GM18511 (cell line): Measurements from ENCODE around the gene CT45A5.
"Not testable (repeated sequence)": the region's sequence is repeated elsewhere in the genome, so short reads cannot be mapped to it uniquely, and the experiment has no call there.

Experiments used
- ATAC-seq: cut with Tn5 transposase; IDR thresholded peaks from one replicate; pipeline ENCODE4 v1.9.1; 2021; ENCODE audit warnings: mild to moderate bottlenecking, moderate library complexity; ENCODE audit not compliant: unreplicated experiment

Gene CT45A5, protein sequence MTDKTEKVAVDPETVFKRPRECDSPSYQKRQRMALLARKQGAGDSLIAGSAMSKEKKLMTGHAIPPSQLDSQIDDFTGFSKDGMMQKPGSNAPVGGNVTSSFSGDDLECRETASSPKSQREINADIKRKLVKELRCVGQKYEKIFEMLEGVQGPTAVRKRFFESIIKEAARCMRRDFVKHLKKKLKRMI

DNA sequence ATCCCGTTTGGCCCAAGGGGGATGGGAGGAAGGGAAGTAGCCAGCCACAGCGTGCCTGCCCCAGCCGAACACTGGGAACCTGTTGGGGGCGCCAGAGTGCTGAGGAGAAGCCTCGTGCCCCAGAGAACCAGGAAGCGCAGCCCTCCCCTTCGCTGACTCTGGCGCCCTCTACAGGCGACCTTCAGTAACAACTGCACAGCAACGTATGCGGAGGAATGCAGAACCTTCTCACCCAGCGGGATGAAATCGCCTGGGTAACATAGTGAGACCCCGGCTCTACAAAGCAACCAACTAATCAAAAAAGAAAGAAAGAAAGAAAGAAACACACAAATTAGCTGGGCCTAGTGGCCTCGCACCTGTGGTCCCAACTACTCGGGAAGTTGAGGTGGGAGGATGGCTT lies at the start of gene CT45A5:
TSS of gene CT45A5 (minus strand) at position 101 of the 400 bp plus-strand sequence. CDS start 3,774 bp downstream, outside the sequence.
- not testable (repeated sequence) for ATAC-seq

- ATAC-seq, result not testable (repeated sequence)
Observed at GRCh38 chrX:135819912-135820311, 34.6 kb upstream of the CT45A5 start, which contains the start of gene CT45A2. TSS of gene CT45A2 (minus strand) at chrX:135820012. CDS start at chrX:135816265, 3,747 bp downstream.

- ATAC-seq, result not testable (repeated sequence)
Observed at GRCh38 chrX:135802687-135803086, 17.4 kb upstream of the CT45A5 start, which contains the start of gene CT45A6. TSS of gene CT45A6 (minus strand) at chrX:135802787. CDS start at chrX:135798993, 3,794 bp downstream.

DNA sequence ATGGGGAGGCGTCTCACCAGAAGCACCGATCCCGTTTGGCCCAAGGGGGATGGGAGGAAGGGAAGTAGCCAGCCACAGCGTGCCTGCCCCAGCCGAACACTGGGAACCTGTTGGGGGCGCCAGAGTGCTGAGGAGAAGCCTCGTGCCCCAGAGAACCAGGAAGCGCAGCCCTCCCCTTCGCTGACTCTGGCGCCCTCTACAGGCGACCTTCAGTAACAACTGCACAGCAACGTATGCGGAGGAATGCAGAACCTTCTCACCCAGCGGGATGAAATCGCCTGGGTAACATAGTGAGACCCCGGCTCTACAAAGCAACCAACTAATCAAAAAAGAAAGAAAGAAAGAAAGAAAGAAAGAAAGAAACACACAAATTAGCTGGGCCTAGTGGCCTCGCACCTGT lies 17.2 kb downstream of the CT45A5 start, which contains the start of gene CT45A3:
TSS of gene CT45A3 (minus strand) at position 101 of the 400 bp plus-strand sequence. CDS start 3,747 bp downstream, outside the sequence.
- ATAC-seq, result not testable (repeated sequence)

DNA sequence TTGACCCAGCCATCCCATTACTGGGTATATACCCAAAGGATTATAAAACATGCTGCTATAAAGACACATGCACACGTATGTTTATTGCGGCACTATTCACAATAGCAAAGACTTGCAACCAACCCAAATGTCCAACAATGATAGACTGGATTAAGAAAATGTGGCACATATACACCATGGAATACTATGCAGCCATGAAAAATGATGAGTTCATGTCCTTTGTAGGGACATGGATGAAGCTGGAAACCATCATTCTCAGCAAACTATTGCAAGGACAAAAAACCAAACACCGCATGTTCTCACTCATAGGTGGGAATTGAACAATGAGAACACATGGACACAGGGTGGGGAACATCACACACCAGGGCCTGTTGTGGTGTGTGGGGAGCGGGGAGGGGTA lies 40.6 kb downstream of the CT45A5 start:
- ATAC-seq, result not testable (repeated sequence)

DNA sequence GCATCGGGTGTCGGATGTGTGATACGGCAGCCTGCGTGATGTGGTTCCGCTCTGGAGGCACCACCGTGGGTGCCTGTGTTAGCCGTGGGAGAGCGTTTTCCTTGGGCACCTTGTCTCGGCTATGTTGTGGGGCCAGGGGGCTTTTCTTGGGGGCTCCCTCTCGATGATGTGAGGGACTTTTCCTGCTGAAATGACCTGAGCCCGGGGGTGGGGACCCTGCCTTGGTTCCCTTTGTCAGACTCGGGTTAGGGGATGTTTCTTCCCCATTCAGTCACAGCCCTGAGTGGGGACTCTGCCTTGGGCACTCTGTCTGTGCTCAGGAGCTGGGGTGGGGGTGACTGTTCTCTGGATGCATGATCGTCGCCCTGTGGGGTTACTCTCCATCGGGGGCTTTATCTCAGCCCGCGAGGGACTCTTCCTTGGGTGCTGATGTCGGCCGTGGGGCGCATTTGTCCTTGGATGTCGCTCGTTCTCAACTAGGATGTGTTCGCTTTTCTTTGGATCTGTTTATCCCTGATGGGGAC lies 44.0 kb downstream of the CT45A5 start:
- no peak for ATAC-seq

DNA sequence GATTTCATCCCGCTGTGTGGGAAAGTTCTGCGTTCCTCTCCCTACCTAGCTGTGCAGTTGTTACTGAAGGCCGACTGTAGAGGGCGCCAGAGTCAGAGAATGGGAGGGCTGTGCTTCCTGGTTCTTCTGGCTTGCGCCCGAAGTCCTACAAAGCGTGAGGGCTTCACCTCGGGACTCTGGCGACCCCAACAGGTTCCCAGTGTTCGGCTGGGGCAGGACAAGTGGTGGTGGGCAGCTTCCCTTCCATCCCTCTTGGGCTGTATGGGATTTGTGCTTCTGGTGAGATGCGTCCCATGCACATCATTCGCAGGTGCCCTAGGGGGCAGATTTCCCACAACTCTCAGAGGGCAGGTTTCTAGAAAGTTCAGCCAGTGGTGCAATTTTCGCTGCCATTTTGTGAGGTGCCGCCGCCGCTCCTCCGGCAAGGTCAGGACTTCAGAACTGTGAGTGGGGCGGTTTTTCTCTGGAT lies 44.6 kb downstream of the CT45A5 start:
- ATAC-seq, result peak; percentile 74

GRCh38 chrX:135737366-135738071 lies 47.8 kb downstream of the CT45A5 start:
- ATAC-seq, result peak; percentile 49

GRCh38 chrX:135734666-135735065 lies 50.6 kb downstream of the CT45A5 start:
- ATAC-seq, result not testable (repeated sequence)
